Activated T-helper 1 cell treated with anti-CD3 and anti-CD28 coated beads, Interleukin-2, amount 50 U/mL, for 16 hours (primary cell): Measurements from ENCODE around the gene SUFU.
"Not testable (repeated sequence)": the region's sequence is repeated elsewhere in the genome, so short reads cannot be mapped to it uniquely, and the experiment has no call there.

Source experiments
- DNase-seq, 2 donors: peaks; one replicate each; pipeline ENCODE4 v3.0.0-alpha.2; 2020; ENCODE audit warnings: low read depth in 1 of 2, low spot score in 1 of 2

The SUFU gene

DNA sequence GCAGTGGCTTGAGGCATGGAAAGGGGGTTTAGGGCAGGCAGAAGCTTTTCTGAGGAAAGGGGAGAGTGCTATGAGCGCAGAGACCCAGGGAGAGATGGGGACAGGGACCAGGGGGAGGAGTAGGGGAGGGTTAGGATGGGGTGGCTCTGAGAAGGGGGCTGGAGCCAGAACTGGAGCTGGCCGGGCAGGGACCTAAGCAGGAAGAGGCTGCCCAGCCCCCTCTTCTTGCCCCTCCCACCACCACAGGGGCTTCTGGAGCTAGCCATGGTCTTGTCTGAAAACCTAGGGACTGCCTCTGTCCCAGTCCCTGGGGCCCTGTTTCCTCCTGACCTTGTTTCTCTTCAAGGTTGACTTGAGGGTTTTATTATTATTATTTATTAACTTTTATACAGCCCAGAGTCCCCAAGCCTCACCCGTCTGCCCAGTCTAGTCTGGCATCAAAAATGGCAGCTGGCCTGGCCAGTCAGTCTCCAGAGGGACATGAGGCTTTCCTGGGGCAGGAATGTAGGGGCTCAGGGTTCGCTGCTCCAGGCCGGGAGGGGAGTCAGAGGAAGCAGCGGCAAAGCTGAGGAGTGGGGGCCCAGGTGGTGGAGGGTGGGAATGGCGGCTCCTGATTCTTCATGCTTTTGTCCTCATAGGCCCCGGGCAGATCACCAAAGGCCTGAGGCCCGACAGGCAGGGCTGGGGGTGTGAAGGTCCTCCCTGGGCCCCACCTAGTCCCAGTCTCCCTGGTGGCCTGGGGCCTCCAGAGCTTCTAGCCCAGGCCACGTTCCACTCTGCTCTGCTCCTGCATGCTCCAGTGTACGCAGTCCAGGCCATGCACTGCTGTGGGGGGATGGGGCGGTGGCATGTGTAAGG lies 146.3 kb downstream of the SUFU start:
- no peak for DNase-seq

GRCh38 chr10:102650655-102651454 lies 147.1 kb downstream of the SUFU start:
- no peak for DNase-seq

DNA sequence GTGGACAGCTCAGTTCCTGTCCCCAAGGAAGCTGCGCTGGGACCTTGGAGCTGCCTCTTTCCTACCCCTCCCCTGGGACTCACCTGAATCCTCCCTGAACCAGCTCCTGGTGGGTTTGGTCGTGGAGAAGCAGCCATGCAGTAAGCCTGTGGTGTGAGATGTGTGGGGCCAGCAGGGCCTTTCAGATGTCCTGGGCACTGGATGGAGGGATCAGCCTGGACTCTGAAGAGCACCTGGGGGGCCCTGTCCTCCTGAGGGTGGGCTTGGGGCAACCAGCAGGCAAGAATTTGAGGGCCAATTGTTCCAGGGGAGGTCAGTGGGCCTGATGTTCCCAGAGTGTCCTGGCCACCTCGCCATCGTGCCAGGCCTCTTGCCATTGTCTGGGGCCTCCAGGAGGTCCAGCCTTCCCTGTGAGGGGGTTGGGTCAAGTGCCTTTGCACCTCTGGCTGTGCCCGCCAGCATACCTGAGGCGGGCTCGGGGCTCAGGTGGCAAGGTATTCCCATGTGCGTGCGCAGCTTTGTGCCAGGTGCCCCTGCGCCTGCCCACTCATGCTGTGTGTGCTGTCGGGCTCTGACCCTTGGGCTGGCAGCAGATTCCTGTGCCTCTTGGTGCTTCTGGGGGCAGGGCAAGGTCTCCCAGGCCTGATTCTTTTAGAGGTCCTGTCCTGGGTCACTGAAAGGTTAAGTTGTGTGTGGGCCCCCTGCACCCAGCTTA lies 147.8 kb downstream of the SUFU start:
- no peak for DNase-seq

GRCh38 chr10:102652170-102652916 lies 148.6 kb downstream of the SUFU start:
- no peak for DNase-seq

- DNase-seq = no peak
Measured at GRCh38 chr10:102653060-102653459, 149.3 kb downstream of the SUFU start.

DNA sequence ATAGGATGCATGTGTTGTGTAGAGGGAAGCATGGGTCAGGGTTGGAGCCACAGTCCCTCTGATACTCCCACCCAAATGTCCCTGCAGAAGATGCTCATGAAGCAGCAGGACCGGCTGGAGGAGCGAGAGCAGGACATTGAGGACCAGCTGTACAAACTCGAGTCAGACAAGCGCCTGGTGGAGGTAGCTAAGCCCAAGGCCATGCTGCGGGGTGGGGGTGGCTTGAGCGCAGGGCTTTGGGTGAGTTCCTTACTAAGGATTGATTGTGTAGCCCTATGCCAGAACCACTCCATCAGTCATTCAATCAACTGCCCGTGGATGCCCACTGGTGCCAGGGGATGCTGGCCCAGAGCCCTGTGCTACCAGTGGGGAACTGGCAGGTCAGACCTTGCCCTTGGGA lies 150.8 kb downstream of the SUFU start:
- no peak for DNase-seq

DNA sequence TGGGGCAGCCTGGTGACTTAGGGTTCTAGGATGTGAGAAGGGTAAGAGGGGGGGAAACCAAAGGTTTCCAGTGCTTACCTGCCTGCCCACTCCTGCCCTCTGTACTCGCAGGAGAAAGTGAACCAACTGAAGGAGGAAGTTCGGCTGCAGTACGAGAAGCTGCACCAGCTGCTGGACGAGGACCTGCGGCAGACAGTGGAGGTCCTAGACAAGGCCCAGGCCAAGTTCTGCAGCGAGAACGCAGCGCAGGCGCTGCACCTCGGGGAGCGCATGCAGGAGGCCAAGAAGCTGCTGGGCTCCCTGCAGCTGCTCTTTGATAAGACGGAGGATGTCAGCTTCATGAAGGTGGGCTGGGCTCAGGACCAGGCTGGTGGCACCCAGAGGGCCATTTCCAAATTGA lies 151.2 kb downstream of the SUFU start:
- DNase-seq = no peak

DNA sequence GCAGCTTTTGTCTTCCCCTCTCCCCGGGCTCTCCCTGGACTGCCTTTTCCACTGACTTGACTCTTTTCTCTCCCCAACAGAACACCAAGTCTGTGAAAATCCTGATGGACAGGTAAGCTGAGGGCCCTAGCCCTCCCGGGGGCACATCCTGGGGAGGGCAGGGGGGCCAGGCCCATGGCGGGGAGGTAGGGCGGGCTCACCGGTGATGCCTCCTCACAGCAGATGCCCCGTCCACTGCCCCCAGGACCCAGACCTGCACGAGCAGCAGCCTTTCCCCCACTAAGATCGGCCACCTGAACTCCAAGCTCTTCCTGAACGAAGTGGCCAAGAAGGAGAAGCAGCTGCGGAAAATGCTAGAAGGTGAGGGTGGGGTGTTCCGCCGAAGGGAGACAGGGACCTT lies 152.3 kb downstream of the SUFU start:
- DNase-seq = no peak

- DNase-seq = no peak
Measured at GRCh38 chr10:102656791-102657371, 153.1 kb downstream of the SUFU start.

- no peak for DNase-seq
Measured at GRCh38 chr10:102657451-102657850, 153.7 kb downstream of the SUFU start.

GRCh38 chr10:102657984-102658724 lies 154.4 kb downstream of the SUFU start:
- no peak for DNase-seq

GRCh38 chr10:102658802-102659201 lies 155.0 kb downstream of the SUFU start:
- DNase-seq = no peak

DNA sequence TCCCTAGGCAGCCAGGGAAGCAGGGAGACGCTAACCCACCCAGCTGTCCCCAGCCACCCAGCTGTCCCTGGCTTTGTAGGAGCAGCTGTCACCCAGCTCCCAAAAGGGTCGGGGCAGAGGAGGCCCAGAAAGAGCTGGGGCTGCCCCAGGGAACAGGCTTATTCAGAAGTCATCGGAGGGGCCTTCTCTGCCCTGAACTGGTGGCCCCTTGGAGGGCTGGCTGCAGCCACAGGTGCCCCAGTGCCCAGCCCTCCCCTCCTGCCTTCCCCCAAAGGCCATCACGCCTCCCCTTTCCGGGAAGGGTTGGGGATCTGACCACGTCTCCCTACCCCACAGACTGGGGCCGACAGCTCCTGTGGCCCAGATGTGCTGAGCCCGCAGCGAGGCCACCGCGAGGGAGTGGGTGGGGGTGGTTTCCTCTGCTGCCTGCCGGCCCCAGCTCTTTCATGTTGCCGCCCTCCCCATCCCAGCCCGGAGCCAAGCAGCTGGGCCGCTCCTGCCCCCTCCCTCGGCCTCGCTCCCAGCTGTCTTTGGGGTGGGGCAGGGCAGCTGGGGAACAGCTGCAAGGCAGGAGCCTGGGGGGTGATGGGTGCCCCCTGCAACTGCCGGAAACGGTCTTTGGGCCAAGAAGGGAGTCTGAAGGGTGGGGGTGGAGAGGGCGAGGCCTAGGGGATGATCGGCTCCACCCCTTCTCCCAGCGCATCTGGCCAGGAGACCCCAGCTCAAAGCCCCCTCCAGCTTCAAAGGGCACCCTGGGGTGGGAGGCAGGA lies 157.3 kb downstream of the SUFU start:
- DNase-seq = peak in 1 of 2 donors; percentile 39

GRCh38 chr10:102661658-102662028 lies 157.9 kb downstream of the SUFU start:
- no peak for DNase-seq

DNA sequence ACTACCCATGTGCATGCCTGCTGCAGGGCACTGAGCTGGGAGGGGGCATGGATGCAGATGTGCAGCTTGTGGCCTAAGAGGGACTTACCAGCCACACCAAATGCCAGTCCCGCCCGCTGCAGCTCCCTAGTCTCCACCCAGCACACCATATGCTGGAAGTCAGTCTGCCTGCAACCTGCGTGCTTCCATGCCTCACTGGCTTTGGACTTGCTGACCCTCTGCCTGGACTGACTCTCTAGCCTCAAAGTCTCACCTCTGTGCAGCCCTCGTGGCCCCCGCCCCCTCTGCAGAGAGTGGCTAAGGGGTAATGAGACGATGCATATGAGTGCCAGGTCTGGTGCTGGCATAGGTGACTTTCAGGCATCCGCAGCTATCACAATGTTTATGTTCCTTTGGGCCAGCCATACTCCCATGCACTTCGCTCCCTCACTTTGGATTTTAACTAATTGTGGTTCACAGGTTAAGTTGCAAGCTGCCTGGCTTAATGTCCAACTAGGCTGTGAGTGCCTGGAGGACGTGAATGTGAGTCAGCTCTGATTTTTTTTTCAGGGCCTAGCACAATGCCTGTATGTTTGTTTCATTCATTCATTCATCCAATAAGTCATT lies 162.2 kb downstream of the SUFU start:
- no peak for DNase-seq

- DNase-seq = not testable (repeated sequence)
Measured at GRCh38 chr10:102667411-102667810, 163.6 kb downstream of the SUFU start.

DNA sequence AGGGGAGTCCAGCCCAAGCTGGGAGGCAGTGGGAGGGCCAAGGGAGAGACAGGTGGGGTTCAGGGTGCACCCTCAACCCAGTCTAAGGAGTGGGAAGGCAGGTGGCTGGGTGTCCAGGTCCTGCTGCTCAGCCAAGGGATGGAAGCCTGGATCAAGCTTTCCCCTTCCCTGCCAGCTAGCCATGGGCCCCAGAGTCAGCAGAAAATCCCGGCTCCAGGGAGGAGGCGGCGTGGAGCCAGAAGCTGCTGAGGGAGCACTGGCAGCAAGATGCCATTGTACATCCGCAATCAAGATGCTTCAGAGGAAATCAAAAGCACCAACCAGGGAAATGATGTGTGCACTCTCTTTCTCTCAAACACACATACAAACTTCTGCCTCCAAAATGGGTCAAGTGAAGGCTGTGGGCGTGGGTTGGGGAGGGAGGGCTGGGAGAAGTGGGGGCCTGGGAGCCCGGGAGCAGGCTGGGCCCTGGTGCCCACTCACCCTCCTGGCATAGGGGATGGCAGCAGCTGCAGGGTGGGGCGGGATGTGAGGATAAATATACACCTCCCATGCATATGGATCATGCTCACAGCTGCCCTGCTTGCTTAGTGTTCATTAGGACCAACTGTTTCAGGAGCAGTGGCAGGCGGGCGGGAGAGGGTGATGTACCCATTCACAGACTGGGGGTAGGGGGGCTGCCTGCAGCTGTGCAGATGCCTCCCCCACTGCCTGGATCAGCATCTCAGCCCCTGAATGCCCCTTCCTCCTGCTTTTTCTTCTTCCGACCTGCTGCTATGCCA lies 164.7 kb downstream of the SUFU start:
- DNase-seq = no peak
